HUDEP-2 (cell line): ENCODE measurements around the gene DOK1.

Experiments used
- DNase-seq, 76 experiments: peaks; one replicate each; lab custom pipeline; 2025; ENCODE audit not compliant: unreplicated experiment in 76 of 76; lab: John Stamatoyannopoulos, UW

Gene DOK1

GRCh38 chr2:74553892-74554819 is at the start of gene DOK1, which contains the start of gene LOXL3:
Gene DOK1 (plus strand): TSS chr2:74554720. CDS start chr2:74554755, 35 bp downstream.
Gene LOXL3 (minus strand): TSS chr2:74553942. CDS start chr2:74552634, 1,308 bp downstream.
- DNase-seq: peak in 62 of 76 experiments; percentile 8 to 82 (median 61)

- no peak for DNase-seq
These were observed 48.9 kb upstream of the DOK1 start for GRCh38 chr2:74505448-74506246.

DNA sequence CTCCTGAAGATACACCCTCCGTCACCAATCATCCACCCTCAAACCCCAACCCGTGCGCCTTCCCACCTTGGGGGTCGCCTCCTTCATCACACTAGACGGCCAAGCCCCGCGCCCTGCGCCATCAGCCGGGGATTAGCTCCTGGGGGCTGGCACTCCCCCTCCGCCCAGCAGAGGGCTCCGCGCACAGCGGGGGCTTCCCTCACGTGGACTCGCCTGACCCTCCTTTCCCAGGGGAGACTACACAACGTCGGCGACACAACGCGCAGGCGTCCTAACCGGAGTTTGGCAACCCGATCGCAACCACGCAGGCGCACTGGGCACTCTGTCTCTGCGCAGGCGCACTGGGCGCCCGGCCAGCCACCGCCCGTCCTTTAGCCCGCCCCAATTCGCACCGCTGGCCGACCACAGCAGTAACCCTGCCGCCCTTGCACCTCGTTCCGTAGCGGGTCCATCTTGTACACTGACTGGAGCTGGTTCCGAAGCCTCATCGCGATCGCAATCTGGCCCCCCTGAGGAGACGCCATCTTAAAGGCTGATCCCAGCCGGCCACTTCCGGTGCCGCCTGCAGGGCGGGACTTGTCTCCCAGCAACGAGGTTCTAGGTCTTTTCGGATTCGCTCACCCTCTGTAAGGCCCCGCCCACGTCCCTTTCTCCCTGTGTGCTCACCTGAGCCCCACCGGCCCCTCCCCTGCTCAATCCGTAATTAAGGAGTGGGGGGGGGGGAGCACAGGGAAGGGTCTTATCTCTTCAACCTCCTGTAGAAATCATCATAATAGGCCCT is 47.2 kb upstream of the DOK1 start, which contains the start of gene PCGF1:
PCGF1 (minus strand) TSS at position 551 of the 781 bp plus-strand sequence; CDS start at position 524, 27 bp downstream.
- DNase-seq: peak; percentile 54 to 99 (median 93)

DNA sequence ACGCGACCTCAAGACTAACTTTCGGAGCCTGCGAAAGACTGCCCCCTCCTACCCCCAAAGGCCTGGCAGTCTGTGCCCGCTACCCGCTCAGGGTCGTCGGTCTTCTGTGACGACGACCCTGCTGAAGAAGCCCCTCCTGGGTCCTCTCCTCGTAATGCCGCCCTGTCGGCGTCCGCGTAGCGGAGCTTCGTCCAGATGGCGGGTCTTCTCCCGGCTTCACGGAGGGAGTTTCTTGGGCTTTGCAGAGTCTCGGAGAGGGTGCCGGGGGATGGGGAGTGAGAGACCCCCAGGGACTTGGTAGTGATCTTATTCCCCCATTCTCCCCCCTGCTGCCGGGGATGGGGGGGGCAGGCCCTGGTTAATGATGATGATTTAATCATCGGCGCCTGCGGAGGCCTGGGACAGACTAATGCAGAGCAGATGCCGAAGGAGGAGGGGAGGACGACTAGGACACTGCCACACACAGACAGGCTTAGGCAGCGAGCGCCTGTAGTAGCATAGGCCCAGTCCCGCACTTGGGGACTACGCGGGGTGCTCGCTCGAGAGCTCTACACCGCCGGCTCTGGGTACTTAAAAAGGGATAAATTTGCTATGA is 46.5 kb upstream of the DOK1 start:
- DNase-seq: peak in 2 of 76 experiments; percentile 18

DNA sequence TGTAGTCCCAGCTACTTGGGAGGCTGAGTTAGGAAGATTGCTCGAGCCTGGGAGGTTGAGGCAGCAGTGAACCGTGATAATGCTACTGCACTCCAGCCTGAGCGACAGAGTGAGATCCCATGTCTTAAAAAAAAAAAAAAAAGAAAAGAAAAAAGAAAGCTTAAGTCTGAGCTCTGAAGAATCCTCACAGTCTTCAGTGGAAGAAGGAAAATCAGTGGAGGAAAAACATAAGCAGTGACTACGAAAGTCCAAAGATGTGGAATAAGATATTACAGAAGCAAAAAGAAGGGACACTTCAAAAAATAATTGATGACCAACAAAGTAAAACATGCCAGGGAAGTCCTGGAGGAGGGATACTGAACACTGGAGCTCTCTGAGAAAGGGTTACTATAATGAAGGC is 44.2 kb upstream of the DOK1 start:
- no peak for DNase-seq

GRCh38 chr2:74511104-74511989 is 43.2 kb upstream of the DOK1 start:
- DNase-seq: no peak

DNA sequence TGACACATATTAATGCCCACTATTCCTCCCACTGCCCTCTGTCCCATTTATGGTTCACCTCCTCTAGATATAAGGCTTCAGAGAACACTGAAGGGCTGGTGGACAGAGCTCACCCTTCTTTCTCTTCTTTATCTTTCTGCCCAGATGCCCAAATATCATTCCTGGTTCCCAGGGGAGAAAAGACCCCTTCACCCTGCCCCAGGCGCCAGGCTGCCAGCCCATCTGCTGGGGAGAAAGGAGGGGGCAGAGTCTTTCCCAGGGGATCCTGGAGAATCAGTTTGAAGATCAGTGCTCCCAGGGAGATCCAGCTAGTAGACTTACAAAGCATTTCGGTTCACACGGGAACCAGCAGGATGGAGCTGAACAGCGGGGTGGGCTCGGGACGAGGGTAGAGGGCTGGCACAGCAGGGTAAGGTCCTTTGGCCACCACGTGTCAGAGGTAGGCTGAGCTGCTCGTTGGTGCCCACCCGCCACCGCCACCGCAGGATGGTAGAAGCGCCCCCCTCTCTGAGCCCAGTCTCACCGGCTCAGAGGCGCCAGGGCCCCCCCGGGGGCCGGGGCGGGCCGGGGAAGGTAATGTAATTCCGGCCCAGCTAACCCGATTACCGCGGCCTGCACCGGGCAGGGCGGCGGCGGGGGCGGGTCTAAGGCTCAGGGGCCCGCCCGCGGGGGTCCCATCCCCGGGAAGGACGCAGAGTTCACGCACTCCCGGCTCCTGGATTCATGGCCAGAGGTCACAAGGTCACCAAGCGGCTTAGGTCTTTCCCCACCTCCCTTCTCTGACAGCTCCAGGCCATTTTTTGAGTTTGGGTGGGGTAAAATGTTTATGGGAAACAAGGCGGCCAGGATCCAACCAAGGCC is 41.5 kb upstream of the DOK1 start:
- DNase-seq: no peak

DNA sequence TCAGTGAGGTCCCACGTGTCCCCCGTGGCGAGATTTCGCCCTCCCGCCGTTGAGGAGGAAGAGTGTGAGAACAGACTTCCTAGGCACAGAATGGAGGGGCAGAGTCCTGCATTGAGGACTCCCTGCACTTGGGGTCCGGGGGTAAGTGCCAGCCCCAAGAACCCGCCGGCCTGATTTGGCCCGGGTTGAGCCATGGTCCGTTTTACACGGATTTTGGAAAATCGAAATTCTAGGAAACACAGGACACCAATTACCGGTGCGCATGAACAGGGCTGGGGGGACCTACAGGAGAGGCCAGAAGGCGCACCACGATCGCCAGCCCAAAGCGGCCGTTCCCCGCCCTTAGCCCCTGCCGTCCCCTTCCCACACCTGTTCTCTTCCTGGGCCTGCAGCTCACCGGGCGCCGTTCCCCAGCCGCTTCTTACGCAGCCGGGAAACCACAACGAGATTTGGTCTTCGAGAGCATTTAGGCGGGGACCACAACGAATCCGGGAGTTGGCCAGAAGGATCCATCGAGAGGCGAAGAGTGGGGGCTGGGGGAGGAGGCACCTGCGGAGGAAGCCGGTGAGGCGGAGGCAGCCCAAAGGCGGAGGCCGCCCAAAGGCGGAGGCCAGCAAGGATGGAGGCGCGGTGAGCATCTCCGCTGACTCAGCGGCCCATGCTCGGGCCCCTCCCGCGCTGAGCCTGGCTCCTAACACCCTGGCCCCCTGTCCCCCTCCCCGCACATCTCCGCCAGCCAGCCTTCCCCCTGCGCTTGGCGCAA is 40.7 kb upstream of the DOK1 start:
- DNase-seq: peak in 3 of 76 experiments; percentile 14 to 18 (median 16)

DNA sequence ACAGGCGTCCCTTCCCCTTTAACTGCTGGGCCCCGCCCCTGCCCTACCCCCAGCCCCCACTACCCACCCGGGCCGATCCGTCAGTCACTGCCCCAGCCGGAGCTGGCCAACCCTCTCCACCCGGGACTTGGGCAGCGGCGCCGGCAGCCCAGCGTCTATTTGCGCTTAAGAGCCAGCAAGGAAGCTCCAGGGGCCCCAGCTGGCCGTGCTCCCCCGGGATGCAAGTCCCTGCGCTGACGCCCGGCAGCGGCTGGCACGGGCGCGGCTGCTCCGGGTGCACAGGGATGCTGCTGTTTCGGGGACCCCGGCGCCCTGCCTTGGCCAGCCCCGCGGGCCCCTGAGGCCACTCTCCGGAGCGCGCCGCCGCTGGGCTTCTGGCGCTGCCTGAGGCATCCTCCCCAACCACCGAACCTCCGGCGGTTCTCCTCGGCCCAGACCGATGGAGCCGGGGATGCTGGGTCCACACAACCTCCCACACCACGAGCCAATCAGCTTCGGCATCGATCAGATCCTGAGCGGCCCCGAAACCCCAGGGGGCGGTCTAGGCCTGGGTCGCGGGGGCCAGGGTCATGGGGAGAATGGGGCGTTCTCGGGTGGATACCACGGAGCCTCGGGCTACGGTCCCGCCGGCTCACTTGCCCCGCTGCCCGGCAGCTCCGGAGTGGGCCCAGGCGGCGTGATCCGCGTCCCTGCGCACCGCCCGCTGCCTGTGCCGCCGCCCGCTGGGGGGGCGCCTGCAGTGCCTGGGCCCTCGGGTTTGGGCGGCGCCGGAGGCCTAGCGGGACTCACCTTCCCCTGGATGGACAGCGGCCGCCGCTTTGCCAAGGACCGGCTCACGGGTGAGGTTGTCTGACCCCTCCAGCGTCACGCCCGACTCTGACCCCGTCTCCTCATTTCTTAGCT is 39.9 kb upstream of the DOK1 start, which contains the start of gene TLX2:
TLX2 (plus strand) TSS at position 83 of the 903 bp plus-strand sequence; CDS start at position 440, 357 bp downstream.
- DNase-seq: peak in 5 of 76 experiments; percentile 10 to 29 (median 19)

- DNase-seq: peak in 25 of 76 experiments; percentile 10 to 65 (median 30)
These were observed 39.1 kb upstream of the DOK1 start for GRCh38 chr2:74515271-74515980.

DNA sequence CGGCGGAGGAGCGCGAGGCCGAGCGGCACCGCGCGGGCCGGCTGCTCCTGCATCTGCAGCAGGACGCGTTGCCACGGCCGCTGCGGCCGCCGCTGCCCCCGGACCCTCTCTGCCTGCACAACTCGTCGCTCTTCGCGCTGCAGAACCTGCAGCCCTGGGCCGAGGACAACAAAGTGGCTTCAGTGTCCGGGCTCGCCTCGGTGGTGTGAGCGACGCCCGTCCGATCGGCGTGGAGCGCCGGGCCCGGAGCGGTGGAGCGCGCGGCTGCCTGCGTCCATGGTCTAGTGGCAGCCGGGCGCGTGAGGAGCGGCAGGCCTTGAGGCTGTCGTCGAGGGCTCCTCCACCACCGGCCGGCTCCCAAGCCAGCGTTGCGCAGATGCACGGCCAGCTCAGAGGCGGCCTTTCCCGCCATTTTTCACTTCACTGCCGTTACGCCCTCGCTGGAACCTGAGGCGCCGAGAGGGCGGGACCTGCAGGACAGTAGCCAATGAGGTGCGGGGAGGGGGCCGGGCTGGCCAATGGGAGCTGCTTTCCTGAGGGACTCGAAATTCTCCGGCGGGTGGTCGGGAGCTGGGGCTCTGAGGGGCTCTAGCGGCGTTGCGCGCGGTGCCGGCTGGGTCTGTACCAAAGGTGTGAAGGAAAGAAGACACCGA is 38.4 kb upstream of the DOK1 start:
- DNase-seq: peak in 74 of 76 experiments; percentile 26 to 91 (median 83)

DNA sequence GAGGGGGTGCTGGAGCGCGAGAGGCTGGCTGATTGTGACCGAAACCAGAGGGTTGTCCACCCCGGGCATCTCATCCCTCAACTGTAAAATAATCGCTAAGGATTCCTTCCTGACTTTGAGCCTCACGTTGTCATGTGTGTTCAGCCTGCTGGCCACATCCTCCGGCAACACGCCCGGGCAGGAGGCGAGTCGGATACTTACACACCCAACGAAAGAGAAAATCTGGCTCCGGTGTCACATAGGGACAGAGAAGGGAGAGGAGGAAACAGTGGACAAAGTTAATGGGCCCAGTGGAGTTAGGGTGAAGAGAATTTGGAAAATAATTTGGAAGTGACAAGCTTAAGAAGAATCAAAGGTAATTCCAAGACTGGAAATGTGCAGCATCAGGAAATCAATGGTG is 37.9 kb upstream of the DOK1 start:
- no peak for DNase-seq

DNA sequence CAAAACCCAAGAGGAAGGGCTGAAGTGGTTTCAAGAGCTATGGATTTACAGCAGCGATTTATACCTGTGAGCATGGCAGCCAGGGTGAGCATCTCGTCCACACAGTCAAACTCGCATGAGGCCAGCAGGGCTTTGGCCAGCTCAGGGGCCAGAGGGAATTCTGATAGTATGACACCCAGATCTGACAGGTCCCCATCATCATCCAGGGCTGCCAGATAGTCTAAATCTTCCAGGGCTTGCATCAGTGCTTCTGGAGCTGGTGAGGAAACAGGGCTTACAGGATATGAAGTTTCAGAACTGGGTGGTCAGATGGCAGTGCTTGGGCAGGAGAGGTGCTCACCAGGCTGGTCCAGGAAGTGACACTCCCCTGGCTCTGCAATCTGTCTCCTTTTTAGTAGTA is 32.0 kb upstream of the DOK1 start:
- DNase-seq: no peak

- DNase-seq: no peak
These were observed 30.5 kb upstream of the DOK1 start for GRCh38 chr2:74524005-74524404.
